Tibial artery (tissue), 4 donors: ENCODE measurements around the gene CMTM4.
"Not testable (repeated sequence)": the region's sequence is repeated elsewhere in the genome, so short reads cannot be mapped to it uniquely, and the experiment has no call there.

ENCODE experiments used
- DNase-seq, 2 donors: peaks; one replicate each; pipeline ENCODE4 v3.0.0-alpha.2; 2019
- H3K27ac ChIP-seq, 2 donors: fragments of 200-600 bp; sonication (generic) in 1 of 2; 1 replicate in 1 of 2; 2 replicates in 1 of 2; pipeline ENCODE4 v1.5.1; 2018 to 2019; ENCODE audit warnings: mild to moderate bottlenecking in 1 of 2
- H3K27me3 ChIP-seq, 2 donors: fragments of 200-600 bp; sonication (generic) in 1 of 2; one replicate each; pipeline versions ENCODE4 v1.5.1 to v1.6.0; 2016 to 2019
- H3K36me3 ChIP-seq, 3 donors: fragments of 200-600 bp; sonication (generic) in 2 of 3; one replicate each; pipeline ENCODE4 v1.5.1; 2016 to 2019; ENCODE audit warnings: mild to moderate bottlenecking in 2 of 3
- H3K4me1 ChIP-seq, 4 donors: fragments of 200-600 bp; sonication (generic) in 2 of 4; 1 replicate in 3 of 4; 2 replicates in 1 of 4; pipeline ENCODE4 v1.5.1; 2016 to 2019
- H3K4me3 ChIP-seq, 2 donors: fragments of 200-600 bp; sonication (generic) in 1 of 2; 1 replicate in 1 of 2; 2 replicates in 1 of 2; pipeline ENCODE4 v1.5.1; 2018 to 2019; ENCODE audit warnings: mild to moderate bottlenecking in 2 of 2
- H3K9me3 ChIP-seq, 3 donors: fragments of 200-600 bp; sonication (generic) in 1 of 3; one replicate each; pipeline ENCODE4 v1.5.1; 2016 to 2019
- intact Hi-C: fragments of 100-400 bp; cut with DNase I; formaldehyde crosslinking; loops from one replicate; pipeline ENCODE4 v1.15.0; 2023; ENCODE audit warnings: low total_unique reads
- TF ChIP-seq, protein P1 (sequence below), 2 experiments: fragments of 200-600 bp in 1 of 2; fragments of 450-650 bp in 1 of 2; IDR thresholded peaks; one replicate each; pipeline ENCODE4 v1.5.1; 2017 to 2019; ENCODE audit warnings: antibody characterized with exemption in 2 of 2, mild to moderate bottlenecking in 1 of 2, moderate library complexity in 1 of 2

Gene CMTM4

DNA sequence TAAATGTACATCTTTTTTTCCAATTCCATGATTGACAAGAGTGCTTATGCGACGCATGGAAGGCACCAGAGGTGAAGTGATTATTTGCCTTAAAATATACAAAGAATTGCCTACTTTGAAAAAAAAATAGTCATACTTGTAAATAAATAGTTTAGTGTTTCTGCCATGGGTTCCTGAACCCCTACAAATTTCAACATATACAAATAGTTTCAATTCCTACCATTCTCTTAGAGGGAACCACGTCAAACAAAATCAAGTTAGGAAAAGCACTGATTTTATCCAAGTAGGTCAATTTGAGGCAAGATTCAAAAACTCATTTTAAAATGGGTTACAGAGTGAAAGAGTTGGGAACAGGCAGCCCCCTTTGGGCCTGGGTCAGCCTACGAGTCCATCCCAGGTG is 80.4 kb downstream of the CMTM4 start:
- Histone ChIP-seq H3K4me1 (peaks cover 0 to 18% (median 11%) of the 10 kb centered on the region in 4 donors), H3K4me3 (no peak overlapping the region), H3K27ac (no peak overlapping the region), H3K36me3 (peaks cover 0 to 46% (median 16%) of the 10 kb centered on the region in 3 donors), H3K9me3 (no peaks in the 10 kb centered on the region), H3K27me3 (no peaks in the 10 kb centered on the region)
- DNase-seq: no peak
- TF ChIP-seq, protein P1, sequence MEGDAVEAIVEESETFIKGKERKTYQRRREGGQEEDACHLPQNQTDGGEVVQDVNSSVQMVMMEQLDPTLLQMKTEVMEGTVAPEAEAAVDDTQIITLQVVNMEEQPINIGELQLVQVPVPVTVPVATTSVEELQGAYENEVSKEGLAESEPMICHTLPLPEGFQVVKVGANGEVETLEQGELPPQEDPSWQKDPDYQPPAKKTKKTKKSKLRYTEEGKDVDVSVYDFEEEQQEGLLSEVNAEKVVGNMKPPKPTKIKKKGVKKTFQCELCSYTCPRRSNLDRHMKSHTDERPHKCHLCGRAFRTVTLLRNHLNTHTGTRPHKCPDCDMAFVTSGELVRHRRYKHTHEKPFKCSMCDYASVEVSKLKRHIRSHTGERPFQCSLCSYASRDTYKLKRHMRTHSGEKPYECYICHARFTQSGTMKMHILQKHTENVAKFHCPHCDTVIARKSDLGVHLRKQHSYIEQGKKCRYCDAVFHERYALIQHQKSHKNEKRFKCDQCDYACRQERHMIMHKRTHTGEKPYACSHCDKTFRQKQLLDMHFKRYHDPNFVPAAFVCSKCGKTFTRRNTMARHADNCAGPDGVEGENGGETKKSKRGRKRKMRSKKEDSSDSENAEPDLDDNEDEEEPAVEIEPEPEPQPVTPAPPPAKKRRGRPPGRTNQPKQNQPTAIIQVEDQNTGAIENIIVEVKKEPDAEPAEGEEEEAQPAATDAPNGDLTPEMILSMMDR (IDR thresholded peaks at IDR 0.05): no peak
- intact Hi-C loops: loop anchor here (10.0 kb wide), 1 partner anchor 209 kb away; no protein-coding TSS in a partner anchor

DNA sequence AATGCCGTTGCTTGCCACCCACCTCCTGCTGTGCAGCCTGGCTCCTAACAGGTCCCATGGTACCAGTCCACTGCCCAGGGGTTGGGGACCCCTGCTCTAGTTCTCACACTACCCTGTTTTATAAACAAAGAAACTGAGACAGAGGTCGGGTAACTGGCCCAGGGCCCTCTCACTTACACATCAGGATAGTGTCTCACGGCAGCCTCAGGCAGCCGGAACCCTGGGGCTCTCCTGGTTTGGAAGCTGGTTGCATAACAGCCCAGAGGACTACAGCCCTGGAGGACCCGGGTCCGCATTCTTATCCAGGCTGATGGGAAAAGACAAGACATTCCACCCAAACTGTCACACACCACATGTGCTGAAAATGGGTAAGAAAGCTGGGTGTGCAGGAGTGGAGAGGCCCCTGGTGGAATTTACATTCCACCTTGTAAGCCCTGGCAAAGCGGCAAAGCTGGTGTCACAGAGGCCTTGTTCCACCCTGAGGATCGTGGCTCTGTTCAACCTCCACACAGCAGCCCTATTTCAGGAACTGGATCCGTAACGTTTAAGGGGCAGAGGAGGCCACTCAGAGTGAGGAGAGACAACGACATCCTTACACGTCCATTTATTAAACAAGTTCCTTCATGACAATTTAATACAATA is 82.3 kb downstream of the CMTM4 start:
- Histone ChIP-seq H3K27ac (no peak overlapping the region), H3K27me3 (no peaks in the 10 kb centered on the region), H3K36me3 (peaks cover 0 to 58% (median 28%) of the 10 kb centered on the region in 3 donors), H3K4me1 (peaks cover 0 to 16% (median 10%) of the 10 kb centered on the region in 4 donors), H3K4me3 (no peak overlapping the region), H3K9me3 (no peaks in the 10 kb centered on the region)
- TF ChIP-seq, protein P1 (IDR thresholded peaks at IDR 0.05): no peak
- intact Hi-C loops: loop anchor here (10.0 kb wide), 1 partner anchor 211 kb away; no protein-coding TSS in a partner anchor
- DNase-seq: no peak

DNA sequence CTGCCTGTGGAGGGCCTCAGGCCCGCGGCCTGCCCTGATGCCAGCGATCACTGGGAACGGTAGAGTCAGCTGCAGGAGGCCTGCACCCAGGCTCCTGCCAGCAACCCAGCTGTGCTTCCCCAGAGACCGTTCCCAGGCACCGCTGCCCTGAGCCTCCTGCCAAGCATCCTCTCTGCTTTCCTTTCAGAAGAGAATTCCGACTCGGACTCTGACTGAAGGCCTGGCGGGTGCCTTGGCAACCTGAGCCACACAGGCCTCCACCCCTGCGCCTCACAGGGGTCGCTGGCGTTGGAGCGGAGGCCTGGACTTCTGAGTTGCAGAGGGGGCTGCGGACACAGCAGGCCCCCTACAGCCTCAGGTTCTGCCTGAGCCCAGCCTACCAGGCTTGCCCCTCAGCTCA is 84.1 kb downstream of the CMTM4 start:
- no peak for DNase-seq
- Histone ChIP-seq H3K9me3 (no peaks in the 10 kb centered on the region), H3K27ac (no peak overlapping the region), H3K36me3 (peaks cover 0 to 58% (median 29%) of the 10 kb centered on the region in 3 donors), H3K4me1 (peaks cover 0 to 14% (median 10%) of the 10 kb centered on the region in 4 donors), H3K4me3 (no peak overlapping the region), H3K27me3 (no peaks in the 10 kb centered on the region)
- TF ChIP-seq, protein P1 (IDR thresholded peaks at IDR 0.05): no peak
- intact Hi-C loops: loop anchor here (10.0 kb wide), 1 partner anchor 212 kb away; no protein-coding TSS in a partner anchor

DNA sequence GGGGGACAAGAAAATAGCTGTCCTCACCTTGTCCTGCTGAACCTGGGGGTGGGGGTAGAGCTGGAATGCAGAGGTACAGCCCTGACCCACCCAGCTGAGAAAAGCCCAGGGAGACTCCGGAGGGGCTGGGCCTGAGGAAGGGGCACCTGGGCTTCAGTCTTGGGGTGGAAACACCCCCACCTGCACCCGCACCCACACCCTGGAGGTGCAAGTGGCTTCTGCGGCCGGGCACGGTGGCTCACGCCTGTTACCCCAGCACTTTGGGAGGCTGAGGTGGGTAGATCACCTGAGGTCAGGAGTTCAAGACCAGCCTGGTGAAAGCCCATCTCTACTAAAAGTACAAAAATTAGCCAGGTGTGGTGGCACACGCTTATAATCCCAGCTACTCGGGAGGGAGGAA is 84.6 kb downstream of the CMTM4 start:
- intact Hi-C loops: loop anchor here (10.0 kb wide), 1 partner anchor 213 kb away; no protein-coding TSS in a partner anchor
- DNase-seq, H3K4me3 ChIP-seq, H3K27ac ChIP-seq, H3K9me3 ChIP-seq, H3K27me3 ChIP-seq: not testable (repeated sequence)
- Histone ChIP-seq H3K4me1 (peaks cover 0 to 14% (median 10%) of the 10 kb centered on the region in 4 donors), H3K36me3 (peaks cover 0 to 58% (median 29%) of the 10 kb centered on the region in 3 donors)

- H3K4me3 ChIP-seq: no peak overlapping the region
- H3K27me3 ChIP-seq: peaks cover 0 to 4% of the 10 kb centered on the region in 2 donors
- DNase-seq: no peak
- TF ChIP-seq, protein P1 (IDR thresholded peaks at IDR 0.05): no peak
- peaks cover 0 to 24% (median 15%) of the 10 kb centered on the region in 4 donors for H3K4me1 ChIP-seq
- H3K36me3 ChIP-seq: peaks cover 0 to 54% (median 29%) of the 10 kb centered on the region in 3 donors
- no peaks in the 10 kb centered on the region for H3K9me3 ChIP-seq
- intact Hi-C loops: loop anchor here (10.0 kb wide), 1 partner anchor 215 kb away; no protein-coding TSS in a partner anchor
- H3K27ac ChIP-seq: no peak overlapping the region
Measured at GRCh38 chr16:66610111-66610820, 86.3 kb downstream of the CMTM4 start.

- Histone ChIP-seq H3K4me3 (no peak overlapping the region), H3K27ac (no peak overlapping the region), H3K27me3 (peaks cover 0 to 14% of the 10 kb centered on the region in 2 donors), H3K9me3 (no peaks in the 10 kb centered on the region), H3K4me1 (peaks cover 0 to 35% (median 25%) of the 10 kb centered on the region in 4 donors), H3K36me3 (peaks cover 0 to 46% (median 29%) of the 10 kb centered on the region in 3 donors)
- TF ChIP-seq, protein P1 (IDR thresholded peaks at IDR 0.05): no peak
- intact Hi-C loops: loop anchor here (5.0 to 10.0 kb wide), 3 partner anchors 134 to 258 kb away; partner anchors contain the start of gene DYNC1LI2
- DNase-seq: no peak
Measured at GRCh38 chr16:66609139-66609510, 87.4 kb downstream of the CMTM4 start.
